ENCODE results near the gene SLC35D1. TPM values are rescaled to one million over a fixed set of nuclear protein-coding genes. Genes with fewer than 3 reads are reported as not detected.

Gene SLC35D1
- polyA plus RNA-seq, 1 of the 3 experiments (the other 2 are of a cell fraction), result 4.8 TPM

DNA sequence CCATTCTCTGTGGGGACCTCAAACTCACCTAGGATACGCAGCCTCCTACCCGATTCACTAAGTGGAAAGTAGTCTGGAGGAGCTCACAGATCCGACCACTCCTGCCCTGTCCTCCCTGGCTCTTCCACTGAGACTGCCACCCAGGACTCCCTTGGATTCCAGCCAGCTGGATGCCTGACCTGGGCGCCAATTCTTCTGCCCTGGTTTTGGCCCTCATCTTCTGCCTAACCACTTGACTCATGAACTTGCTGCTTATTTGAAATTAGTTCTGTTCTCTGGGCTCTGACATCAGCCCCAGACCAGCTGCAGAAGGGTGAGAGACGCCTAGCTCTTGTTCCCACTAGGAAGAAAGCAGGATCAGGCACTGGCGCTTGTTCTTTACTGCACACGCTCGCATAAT is 48.9 kb downstream of the SLC35D1 start:
- no peak overlapping the region for H3K27ac ChIP-seq (ENCODE audit: low read depth in 2 of 2, low read length in 1 of 2)
- DNase-seq, result no peak
- no peaks in the 10 kb centered on the region for H4K20me1 ChIP-seq (ENCODE audit: insufficient read depth)
- H3K27me3 ChIP-seq (ENCODE audit: insufficient read depth), result no peaks in the 10 kb centered on the region
- H3K9me3 ChIP-seq, result no peaks in the 10 kb centered on the region
- no peak overlapping the region for H3K4me3 ChIP-seq (ENCODE audit: low read depth in 2 of 2, low read length in 1 of 2)
- H2AFZ ChIP-seq (ENCODE audit: low read depth), result no peak overlapping the region
- TF ChIP-seq RAD21 (IDR thresholded peaks at IDR 0.05; ENCODE audit: low read length), result no peak
- TF ChIP-seq NRF1 (IDR thresholded peaks at IDR 0.05; ENCODE audit: low read depth, low read length), result no peak
- no peak for TF ChIP-seq NFIC (IDR thresholded peaks at IDR 0.05; ENCODE audit: borderline replicate concordance)
- no peak for TF ChIP-seq RFX5 (IDR thresholded peaks at IDR 0.05; ENCODE audit: low read length)
- TF ChIP-seq TCF12 (IDR thresholded peaks at IDR 0.05), result no peak
- H3F3A ChIP-seq (replicated peaks; ENCODE audit: insufficient read depth), result peaks cover 4% of the 10 kb centered on the region
- WGBS (ENCODE audit: low lambda C conversion rate), result 94% methylated on average over 8 of the region's 8 CpGs
- H3K36me3 ChIP-seq (replicated peaks in 1 of 2; ENCODE audit: control insufficient read depth in 1 of 2, insufficient read depth in 2 of 2, low read length in 1 of 2), result peaks cover 15 to 35% of the 10 kb centered on the region in 2 experiments
- H3K9ac ChIP-seq, result no peak overlapping the region
- no peak overlapping the region for H3K4me2 ChIP-seq
- no peaks in the 10 kb centered on the region for H3K4me1 ChIP-seq (ENCODE audit: control insufficient read depth in 1 of 2, insufficient read depth in 2 of 2, low read depth in 1 of 2, low read length in 1 of 2)
- ChIA-PET POLR2A (no interaction called here), CTCF (interaction anchor here (1.1 to 2.4 kb wide), 5 partner anchors 9 to 209 kb away, joined by 3 to 13 read pairs (median 7); no protein-coding TSS in a partner anchor)
- no peaks in the 10 kb centered on the region for H3K79me2 ChIP-seq (ENCODE audit: insufficient read depth)
- no peaks in the 10 kb centered on the region for H3K9me2 ChIP-seq

GRCh38 chr1:67004176-67004575 is 49.8 kb downstream of the SLC35D1 start:
- no peak for DNase-seq
- H3K4me2 ChIP-seq, result no peak overlapping the region
- H3K4me1 ChIP-seq (ENCODE audit: control insufficient read depth in 1 of 2, insufficient read depth in 2 of 2, low read depth in 1 of 2, low read length in 1 of 2), result no peaks in the 10 kb centered on the region
- H3K27me3 ChIP-seq (ENCODE audit: insufficient read depth), result no peaks in the 10 kb centered on the region
- CTCF ChIA-PET, result interaction anchor here (1.5 kb wide), 1 partner anchor 145 kb away, joined by 7 read pairs; no protein-coding TSS in a partner anchor
- TF ChIP-seq GABPA (IDR thresholded peaks at IDR 0.05; ENCODE audit: low read depth) (no peak), REST (IDR thresholded peaks at IDR 0.05; ENCODE audit: low read depth, low read length) (no peak), SIN3A (IDR thresholded peaks at IDR 0.05; ENCODE audit: borderline replicate concordance, low read depth, low read length) (no peak)
- peaks cover 11 to 35% of the 10 kb centered on the region in 2 experiments for H3K36me3 ChIP-seq (replicated peaks in 1 of 2; ENCODE audit: control insufficient read depth in 1 of 2, insufficient read depth in 2 of 2, low read length in 1 of 2)
- H3K9me2 ChIP-seq, result no peaks in the 10 kb centered on the region
- H3K79me2 ChIP-seq (ENCODE audit: insufficient read depth), result no peaks in the 10 kb centered on the region
- H4K20me1 ChIP-seq (ENCODE audit: insufficient read depth), result no peaks in the 10 kb centered on the region
- H3F3A ChIP-seq (replicated peaks; ENCODE audit: insufficient read depth), result peaks cover 8% of the 10 kb centered on the region
- no peaks in the 10 kb centered on the region for H3K9me3 ChIP-seq
- no peak overlapping the region for H3K9ac ChIP-seq
- 100% methylated on average over 1 of the region's 1 CpG for WGBS (ENCODE audit: low lambda C conversion rate)
- no peak overlapping the region for H3K4me3 ChIP-seq (ENCODE audit: low read depth in 2 of 2, low read length in 1 of 2)
- POLR2A ChIA-PET, result no interaction called here
- no peak overlapping the region for H2AFZ ChIP-seq (ENCODE audit: low read depth)
- no peak overlapping the region for H3K27ac ChIP-seq (ENCODE audit: low read depth in 2 of 2, low read length in 1 of 2)
